ENCODE data around the gene PTPRK. TPM values are rescaled to one million over a fixed set of nuclear protein-coding genes. Genes with fewer than 3 reads are reported as not detected.
"Not testable (repeated sequence)": the region's sequence is repeated elsewhere in the genome, so short reads cannot be mapped to it uniquely, and the experiment has no call there.

PTPRK gene
- total RNA-seq, 2 experiments from 2014 or later: 0.50 to 0.53 TPM

DNA sequence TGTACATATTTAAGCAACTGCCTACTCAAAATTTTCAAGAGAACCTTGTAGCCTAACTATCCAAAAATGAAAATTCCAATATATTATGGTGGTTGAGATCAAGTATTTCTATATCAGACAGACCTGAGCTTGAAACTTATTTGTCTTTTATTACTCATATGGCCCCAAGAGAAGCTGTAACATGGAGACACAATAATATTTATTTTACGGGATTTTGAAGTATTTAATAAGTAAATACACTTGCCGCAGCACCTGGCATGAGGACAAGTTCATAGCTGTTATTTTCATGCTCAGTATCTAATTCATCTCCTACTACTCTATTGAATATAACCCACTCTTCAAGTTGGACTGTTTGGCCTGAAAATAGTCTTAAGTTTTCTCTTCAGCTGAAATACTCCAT, 28.0 kb downstream of the PTPRK start:
- POLR2A ChIA-PET: no interaction called here
- no peaks in the 10 kb centered on the region for H3K4me1 Mint-ChIP-seq
- DNase-seq: no peak
- H3K4me3 Mint-ChIP-seq: no peak overlapping the region
- H3K36me3 Mint-ChIP-seq (ENCODE audit: low read depth): no peaks in the 10 kb centered on the region
- no peaks in the 10 kb centered on the region for H3K9me3 Mint-ChIP-seq
- CTCF ChIA-PET: no interaction called here
- H3K27me3 Mint-ChIP-seq: peaks cover 11% of the 10 kb centered on the region
- H3K27ac Mint-ChIP-seq: no peak overlapping the region

- DNase-seq: no peak
- peaks cover 11% of the 10 kb centered on the region for H3K27me3 Mint-ChIP-seq
- H3K27ac Mint-ChIP-seq: no peak overlapping the region
- ChIA-PET POLR2A (no interaction called here), CTCF (no interaction called here)
- H3K9me3 Mint-ChIP-seq: no peaks in the 10 kb centered on the region
- no peaks in the 10 kb centered on the region for H3K36me3 Mint-ChIP-seq (ENCODE audit: low read depth)
- H3K4me3 Mint-ChIP-seq: no peak overlapping the region
- H3K4me1 Mint-ChIP-seq: no peaks in the 10 kb centered on the region
Observed at GRCh38 chr6:128491610-128492206, 28.7 kb downstream of the PTPRK start.

- Mint-ChIP-seq H3K27me3 (peaks cover 11% of the 10 kb centered on the region), H3K9me3 (no peaks in the 10 kb centered on the region), H3K4me1 (no peaks in the 10 kb centered on the region), H3K27ac (no peak overlapping the region), H3K36me3 (ENCODE audit: low read depth) (no peaks in the 10 kb centered on the region), H3K4me3 (no peak overlapping the region)
- no peak for DNase-seq
- CTCF ChIA-PET: no interaction called here
- POLR2A ChIA-PET: no interaction called here
Observed at GRCh38 chr6:128491100-128491581, 29.3 kb downstream of the PTPRK start.

GRCh38 chr6:128487746-128488145, 32.7 kb downstream of the PTPRK start:
- Mint-ChIP-seq H3K4me3 (no peak overlapping the region), H3K27me3 (no peaks in the 10 kb centered on the region), H3K4me1 (no peaks in the 10 kb centered on the region), H3K36me3 (ENCODE audit: low read depth) (no peaks in the 10 kb centered on the region), H3K27ac (no peak overlapping the region), H3K9me3 (no peaks in the 10 kb centered on the region)
- DNase-seq: no peak
- ChIA-PET CTCF (no interaction called here), POLR2A (no interaction called here)

DNA sequence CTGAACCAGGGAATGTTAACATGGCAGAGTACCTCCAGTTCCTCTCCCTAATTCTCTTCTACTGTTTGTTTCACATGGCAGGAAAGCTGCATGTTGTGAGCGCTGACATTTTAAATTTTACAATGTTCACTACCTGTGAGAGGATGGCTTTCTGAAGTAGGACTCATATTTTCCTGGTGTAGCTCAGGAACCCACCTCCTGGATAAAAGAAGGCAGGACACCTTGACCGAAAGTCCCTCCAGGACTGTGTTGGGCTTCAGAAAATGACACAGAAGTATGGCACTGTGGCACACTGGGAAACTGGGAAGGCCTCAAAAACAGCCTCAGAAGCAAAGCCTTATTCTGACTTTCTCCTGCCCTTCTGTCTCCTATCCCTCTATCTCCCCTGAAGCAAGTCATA, 33.3 kb downstream of the PTPRK start:
- Mint-ChIP-seq H3K4me1 (no peaks in the 10 kb centered on the region), H3K9me3 (no peaks in the 10 kb centered on the region), H3K4me3 (no peak overlapping the region), H3K27ac (no peak overlapping the region), H3K36me3 (ENCODE audit: low read depth) (no peaks in the 10 kb centered on the region), H3K27me3 (no peaks in the 10 kb centered on the region)
- POLR2A ChIA-PET: no interaction called here
- no peak for DNase-seq
- CTCF ChIA-PET: no interaction called here

GRCh38 chr6:128486580-128486979, 33.8 kb downstream of the PTPRK start:
- CTCF ChIA-PET; H3K36me3 Mint-ChIP-seq (ENCODE audit: low read depth); H3K4me1 Mint-ChIP-seq; POLR2A ChIA-PET; DNase-seq; H3K27ac Mint-ChIP-seq; H3K9me3 Mint-ChIP-seq; H3K27me3 Mint-ChIP-seq; H3K4me3 Mint-ChIP-seq: not testable (repeated sequence)

DNA sequence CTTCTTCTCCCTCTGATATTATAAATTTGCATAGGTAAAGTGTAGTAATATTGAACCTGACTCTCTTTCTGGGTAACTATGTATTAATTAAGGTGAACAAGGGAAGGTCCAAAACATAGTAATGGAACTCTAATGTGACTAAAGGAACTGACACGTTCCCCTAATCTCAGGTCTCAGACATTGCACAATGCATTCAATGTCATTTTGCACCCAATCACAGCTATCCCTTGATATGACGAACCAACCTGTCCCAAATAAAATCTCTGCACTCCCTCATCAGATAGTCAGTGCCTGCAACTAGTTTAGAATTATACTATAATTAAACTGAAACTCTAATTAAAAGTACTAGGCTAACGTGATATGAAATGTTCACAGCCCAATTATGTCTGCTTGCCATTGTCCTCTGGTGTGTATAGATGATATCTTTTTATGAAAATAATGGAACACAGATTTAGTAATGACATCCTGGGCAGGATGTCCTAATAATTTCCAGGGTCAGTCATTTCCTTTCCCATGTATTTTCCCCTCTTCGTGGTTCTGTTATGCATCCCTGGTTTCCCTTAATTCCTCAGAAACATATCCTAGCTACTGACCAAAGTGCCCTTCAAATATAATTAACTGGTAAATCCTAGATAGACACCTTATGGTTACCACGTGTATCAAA, 36.8 kb downstream of the PTPRK start:
- ChIA-PET POLR2A (no interaction called here), CTCF (no interaction called here)
- Mint-ChIP-seq H3K27me3 (peaks cover 1% of the 10 kb centered on the region), H3K4me1 (peaks cover 1% of the 10 kb centered on the region), H3K36me3 (ENCODE audit: low read depth) (no peaks in the 10 kb centered on the region), H3K9me3 (no peaks in the 10 kb centered on the region), H3K4me3 (no peak overlapping the region), H3K27ac (no peak overlapping the region)
- no peak for DNase-seq

DNA sequence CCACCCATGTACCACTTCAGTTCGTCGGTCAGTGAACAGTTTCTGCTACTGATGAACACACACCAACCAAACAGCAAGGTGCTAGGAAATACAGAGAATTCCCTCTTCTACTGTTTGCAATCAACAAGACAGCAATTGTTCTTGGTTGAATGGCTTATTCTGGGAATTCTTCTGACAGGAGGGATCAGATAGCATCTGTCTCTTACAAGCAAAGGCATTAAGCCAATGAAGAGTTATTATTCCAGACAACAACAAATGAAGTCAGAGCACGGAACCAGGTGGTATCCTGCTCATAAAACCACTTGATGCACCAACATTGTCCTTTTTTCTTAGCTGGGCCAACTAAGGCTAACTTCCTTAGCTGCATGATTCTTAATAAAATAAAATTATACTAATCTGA, 37.8 kb downstream of the PTPRK start:
- Mint-ChIP-seq H3K27ac (no peak overlapping the region), H3K27me3 (peaks cover 1% of the 10 kb centered on the region), H3K36me3 (ENCODE audit: low read depth) (peaks cover 4% of the 10 kb centered on the region), H3K4me3 (no peak overlapping the region), H3K9me3 (peaks cover 2% of the 10 kb centered on the region), H3K4me1 (peaks cover 8% of the 10 kb centered on the region)
- ChIA-PET POLR2A (no interaction called here), CTCF (no interaction called here)
- no peak for DNase-seq

GRCh38 chr6:128479991-128480390, 40.4 kb downstream of the PTPRK start:
- Mint-ChIP-seq H3K27me3 (peaks cover 1% of the 10 kb centered on the region), H3K9me3 (peaks cover 2% of the 10 kb centered on the region), H3K27ac (no peak overlapping the region), H3K4me1 (peaks cover 8% of the 10 kb centered on the region), H3K4me3 (no peak overlapping the region), H3K36me3 (ENCODE audit: low read depth) (peaks cover 4% of the 10 kb centered on the region)
- ChIA-PET POLR2A (no interaction called here), CTCF (no interaction called here)
- no peak for DNase-seq

- Mint-ChIP-seq H3K9me3 (peaks cover 2% of the 10 kb centered on the region), H3K27ac (no peak overlapping the region), H3K4me3 (peak overlapping the region; percentile 50), H3K36me3 (ENCODE audit: low read depth) (peaks cover 4% of the 10 kb centered on the region), H3K27me3 (peaks cover 1% of the 10 kb centered on the region), H3K4me1 (peaks cover 8% of the 10 kb centered on the region)
- no peak for DNase-seq
- POLR2A ChIA-PET: no interaction called here
- CTCF ChIA-PET: interaction anchor here (1.0 kb wide), 1 partner anchor 44 kb away, joined by 3 read pairs; no protein-coding TSS in a partner anchor
Observed at GRCh38 chr6:128479048-128479666, 41.2 kb downstream of the PTPRK start.

DNA sequence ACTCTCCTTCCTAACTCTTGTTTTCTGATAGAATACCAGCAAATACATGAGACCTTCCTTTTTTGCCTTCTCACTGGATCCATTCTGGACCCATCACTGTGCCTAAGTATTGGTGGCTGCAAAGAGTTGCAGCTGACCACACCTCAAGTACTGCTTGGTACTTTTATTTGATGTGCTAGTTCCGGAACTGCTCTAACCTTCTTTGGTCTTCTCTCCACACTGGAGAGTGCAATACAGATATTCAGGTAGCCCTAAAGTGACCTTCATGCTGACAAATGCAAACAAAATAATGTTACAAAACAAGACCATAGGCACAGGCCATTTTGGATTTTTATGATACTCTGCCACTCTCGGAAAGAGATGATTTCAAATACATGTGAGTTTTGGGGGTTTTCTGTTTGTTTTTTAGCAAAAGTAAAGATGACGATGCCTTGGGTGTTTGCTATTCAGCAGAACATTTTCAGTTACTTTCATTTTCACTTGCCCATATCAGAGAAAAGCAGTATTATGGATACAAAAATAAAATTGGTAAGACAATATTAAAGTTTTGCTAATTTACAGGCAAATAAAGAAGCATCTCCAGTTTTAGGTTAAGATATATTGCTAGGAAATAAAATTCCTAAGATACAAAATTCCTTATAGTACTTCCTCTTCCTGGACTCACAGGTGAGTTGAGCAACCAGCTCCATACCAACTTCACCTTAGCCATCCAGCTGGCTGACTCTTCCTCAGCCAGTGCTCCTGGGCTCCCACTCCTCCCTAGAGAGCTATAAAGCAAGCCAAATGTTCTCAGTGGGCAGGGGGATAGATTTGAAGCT, 42.0 kb downstream of the PTPRK start:
- DNase-seq: no peak
- ChIA-PET CTCF (interaction anchor here (1.0 kb wide), 1 partner anchor 43 kb away, joined by 3 read pairs; no protein-coding TSS in a partner anchor), POLR2A (no interaction called here)
- Mint-ChIP-seq H3K27me3 (peaks cover 1% of the 10 kb centered on the region), H3K36me3 (ENCODE audit: low read depth) (peaks cover 4% of the 10 kb centered on the region), H3K27ac (no peak overlapping the region), H3K4me3 (peak overlapping the region; percentile 50), H3K9me3 (peaks cover 2% of the 10 kb centered on the region), H3K4me1 (peaks cover 8% of the 10 kb centered on the region)

- H3K4me3 Mint-ChIP-seq: no peak overlapping the region
- peaks cover 4% of the 10 kb centered on the region for H3K36me3 Mint-ChIP-seq (ENCODE audit: low read depth)
- no peak overlapping the region for H3K27ac Mint-ChIP-seq
- DNase-seq: no peak
- no peaks in the 10 kb centered on the region for H3K27me3 Mint-ChIP-seq
- POLR2A ChIA-PET: no interaction called here
- peaks cover 2% of the 10 kb centered on the region for H3K9me3 Mint-ChIP-seq
- peaks cover 8% of the 10 kb centered on the region for H3K4me1 Mint-ChIP-seq
- CTCF ChIA-PET: no interaction called here
Observed at GRCh38 chr6:128474933-128475332, 45.5 kb downstream of the PTPRK start.

DNA sequence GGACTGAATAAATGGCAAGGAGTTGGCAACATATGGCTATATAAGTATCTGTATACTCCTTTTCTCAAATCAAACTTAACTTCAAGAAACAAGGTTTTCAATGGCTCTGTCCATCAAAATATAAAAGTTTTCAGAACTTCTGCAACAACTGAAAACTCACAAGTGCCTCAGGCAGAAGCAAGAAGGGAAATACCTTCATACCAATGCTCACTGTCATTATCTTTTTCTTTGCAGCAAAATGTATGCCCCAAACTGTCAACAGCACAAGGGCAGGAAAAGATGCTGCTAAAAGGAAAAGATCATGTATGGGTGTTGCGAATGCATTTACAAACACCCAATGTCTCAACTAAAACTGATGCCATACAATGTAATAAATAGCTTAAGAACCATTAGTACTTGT, 45.9 kb downstream of the PTPRK start:
- Mint-ChIP-seq H3K27me3 (no peaks in the 10 kb centered on the region), H3K4me1 (peaks cover 8% of the 10 kb centered on the region), H3K36me3 (ENCODE audit: low read depth) (peaks cover 4% of the 10 kb centered on the region), H3K27ac (no peak overlapping the region), H3K9me3 (peaks cover 2% of the 10 kb centered on the region), H3K4me3 (no peak overlapping the region)
- ChIA-PET CTCF (no interaction called here), POLR2A (interaction anchor here (0.8 kb wide), 1 partner anchor 26 kb away, joined by 3 read pairs; no protein-coding TSS in a partner anchor)
- DNase-seq: no peak

All from activated CD4-positive, alpha-beta memory T cell treated with anti-CD3 and anti-CD28 coated beads, Interleukin-2, amount 10 ng/mL, durations not matched to agents 7 days and 5 days (primary cell).